Skeletal muscle satellite cell (primary cell): Measurements from ENCODE around the gene TMEM107.

ENCODE experiments used
- H3K27me3 ChIP-seq: 2 replicates; pipeline ENCODE4 v1.7.0; 2013; ENCODE audit warnings: low read length; ENCODE audit not compliant: control insufficient read depth, insufficient read depth
- H3K36me3 ChIP-seq: 2 replicates; pipeline ENCODE4 v1.7.0; 2013; ENCODE audit warnings: mild to moderate bottlenecking, control low read depth, low read length; ENCODE audit not compliant: insufficient read depth
- H3K4me1 ChIP-seq: 2 replicates; pipeline ENCODE4 v1.7.0; 2013; ENCODE audit warnings: low read length; ENCODE audit not compliant: control insufficient read depth, insufficient read depth
- H3K4me2 ChIP-seq: 2 replicates; pipeline ENCODE4 v1.7.0; 2013; ENCODE audit warnings: mild to moderate bottlenecking, low read length
- H3K4me3 ChIP-seq: 2 replicates; pipeline ENCODE4 v1.7.0; 2013; ENCODE audit warnings: low read length
- H3K9ac ChIP-seq: 2 replicates; pipeline ENCODE4 v1.7.0; 2013; ENCODE audit warnings: mild to moderate bottlenecking, low read depth, low read length, moderate library complexity
- H3K9me3 ChIP-seq: replicated peaks from 2 replicates; pipeline ENCODE4 v1.7.0; 2013; ENCODE audit warnings: mild to moderate bottlenecking, control low read depth, low read length

The TMEM107 gene

DNA sequence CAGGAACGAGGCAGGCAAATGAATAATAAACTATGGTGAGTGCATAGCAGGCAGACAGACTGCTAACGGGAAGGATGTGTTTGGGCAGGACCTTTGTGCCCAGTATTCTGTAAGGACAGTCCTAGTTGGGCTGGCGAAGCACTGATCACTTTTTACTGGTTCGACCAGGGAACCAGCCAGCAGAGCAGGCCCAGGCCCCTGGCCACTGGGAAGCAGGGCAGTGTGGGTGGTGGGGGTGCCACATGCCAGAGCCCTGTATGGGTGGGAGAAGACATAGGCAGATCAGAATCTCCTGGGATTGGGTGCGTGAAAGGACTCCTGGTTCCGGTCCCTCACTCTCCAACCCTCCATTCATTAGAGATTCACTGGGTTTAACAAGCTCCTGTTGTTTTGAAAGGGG lies 9.4 kb downstream of the TMEM107 start:
- Histone ChIP-seq H3K9ac (no peak overlapping the region), H3K9me3 (no peaks in the 10 kb centered on the region), H3K36me3 (no peaks in the 10 kb centered on the region), H3K4me2 (no peak overlapping the region), H3K27me3 (no peaks in the 10 kb centered on the region), H3K4me1 (peaks cover 29% of the 10 kb centered on the region), H3K4me3 (no peak overlapping the region)

GRCh38 chr17:8164815-8165131 lies 11.4 kb downstream of the TMEM107 start:
- Histone ChIP-seq H3K27me3 (no peaks in the 10 kb centered on the region), H3K4me3 (peak overlapping the region; percentile 10), H3K9me3 (no peaks in the 10 kb centered on the region), H3K4me1 (peaks cover 41% of the 10 kb centered on the region), H3K36me3 (peaks cover 11% of the 10 kb centered on the region), H3K4me2 (peak overlapping the region; percentile 67), H3K9ac (peak overlapping the region; percentile 100)

DNA sequence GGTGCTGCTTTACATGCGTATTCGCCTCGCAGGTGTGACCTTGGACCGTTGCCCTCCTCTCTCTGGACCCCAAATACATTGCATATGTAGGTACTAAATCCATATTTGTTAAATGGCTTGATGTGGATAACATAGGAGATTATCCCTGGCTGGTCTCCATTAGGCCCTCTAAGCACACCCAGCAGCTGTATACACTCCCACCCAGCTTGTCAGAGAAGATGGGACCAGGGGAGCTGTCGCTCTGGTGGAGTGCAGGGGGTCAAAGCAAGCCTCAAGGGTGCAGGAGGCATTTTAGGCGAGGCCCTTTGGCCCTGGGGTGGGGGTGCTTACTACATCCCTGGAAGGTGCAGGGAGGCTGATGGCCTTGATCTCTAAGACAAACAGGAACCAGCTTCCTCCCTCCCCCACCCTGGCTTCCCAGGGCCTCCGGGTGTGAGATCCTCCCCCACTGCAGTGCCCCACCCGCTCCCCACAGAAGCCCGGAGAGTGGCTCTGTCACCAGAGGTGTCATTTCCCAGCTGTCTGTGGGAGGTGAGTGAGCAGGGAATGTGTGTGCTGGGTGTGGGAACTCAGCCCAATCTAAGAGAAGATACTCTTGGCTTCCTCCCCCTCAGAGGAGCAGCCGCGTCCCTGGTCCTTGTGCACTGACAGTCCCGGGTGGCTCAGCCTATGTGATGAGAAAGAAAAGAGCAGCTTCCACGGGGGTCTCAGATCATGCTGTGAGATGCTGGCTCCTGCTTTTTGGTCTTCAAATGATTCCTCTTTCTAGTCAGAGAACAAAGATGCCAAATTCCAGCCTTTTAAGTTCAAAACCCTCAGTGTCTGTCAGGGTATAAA lies 12.0 kb downstream of the TMEM107 start:
- Histone ChIP-seq H3K4me3 (peak overlapping the region; percentile 10), H3K4me1 (peaks cover 41% of the 10 kb centered on the region), H3K27me3 (no peaks in the 10 kb centered on the region), H3K9me3 (no peaks in the 10 kb centered on the region), H3K36me3 (peaks cover 17% of the 10 kb centered on the region), H3K9ac (peak overlapping the region; percentile 100), H3K4me2 (peak overlapping the region; percentile 67)

- no peaks in the 10 kb centered on the region for H3K27me3 ChIP-seq
- H3K4me2 ChIP-seq: peak overlapping the region; percentile 88
- peak overlapping the region; percentile 99 for H3K4me3 ChIP-seq
- H3K9ac ChIP-seq: peak overlapping the region; percentile 100
- H3K36me3 ChIP-seq: peaks cover 20% of the 10 kb centered on the region
- peaks cover 45% of the 10 kb centered on the region for H3K4me1 ChIP-seq
- no peaks in the 10 kb centered on the region for H3K9me3 ChIP-seq
Measured at GRCh38 chr17:8162997-8163977, 12.9 kb downstream of the TMEM107 start.

DNA sequence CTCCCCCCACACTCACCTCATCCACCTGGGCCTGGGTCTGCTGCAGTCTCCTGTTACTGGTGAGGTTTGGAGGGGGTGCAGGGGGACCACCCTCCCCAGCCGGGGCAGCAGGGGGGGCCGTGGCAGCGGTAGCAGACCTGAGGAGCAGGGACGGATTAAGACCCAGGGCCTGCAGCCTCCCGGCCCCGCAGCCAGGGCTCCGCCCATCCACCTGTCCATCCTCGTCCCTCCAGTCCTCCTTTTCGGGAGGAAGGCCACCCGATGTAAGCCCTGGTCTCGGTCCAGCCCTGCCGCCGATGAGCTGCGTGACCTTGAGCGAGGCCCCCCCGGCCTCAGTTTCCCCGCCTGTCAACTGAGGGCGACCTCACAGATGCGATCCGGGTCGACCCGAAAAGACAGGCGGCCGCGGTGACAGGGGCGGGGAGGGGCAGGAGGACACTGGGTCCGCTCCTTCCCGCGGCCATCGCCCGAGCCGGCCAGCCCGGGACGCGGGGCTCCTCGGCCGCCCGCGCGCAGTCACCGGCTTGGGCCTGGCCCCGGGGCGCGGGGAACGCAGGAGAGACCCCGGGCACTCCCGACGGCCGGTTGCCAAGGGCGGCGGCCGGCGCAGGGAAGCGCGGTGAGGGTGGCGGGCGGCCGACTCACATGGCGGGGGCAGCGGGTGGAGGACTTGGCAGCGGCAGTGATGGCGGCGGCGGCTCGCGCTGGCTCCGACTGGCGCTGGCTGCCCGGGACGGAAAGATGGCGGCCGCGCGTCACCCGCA lies 13.8 kb downstream of the TMEM107 start, which contains the start of gene VAMP2:
VAMP2 (minus strand) TSS at position 716 of the 764 bp plus-strand sequence; CDS start at position 647, 69 bp downstream.
- Histone ChIP-seq H3K36me3 (peaks cover 20% of the 10 kb centered on the region), H3K4me1 (peaks cover 45% of the 10 kb centered on the region), H3K4me3 (peak within 1 kb of the TSS; percentile 99), H3K9ac (peak within 1 kb of the TSS; percentile 100), H3K27me3 (no peaks in the 10 kb centered on the region), H3K9me3 (no peaks in the 10 kb centered on the region), H3K4me2 (peak within 1 kb of the TSS; percentile 99)

DNA sequence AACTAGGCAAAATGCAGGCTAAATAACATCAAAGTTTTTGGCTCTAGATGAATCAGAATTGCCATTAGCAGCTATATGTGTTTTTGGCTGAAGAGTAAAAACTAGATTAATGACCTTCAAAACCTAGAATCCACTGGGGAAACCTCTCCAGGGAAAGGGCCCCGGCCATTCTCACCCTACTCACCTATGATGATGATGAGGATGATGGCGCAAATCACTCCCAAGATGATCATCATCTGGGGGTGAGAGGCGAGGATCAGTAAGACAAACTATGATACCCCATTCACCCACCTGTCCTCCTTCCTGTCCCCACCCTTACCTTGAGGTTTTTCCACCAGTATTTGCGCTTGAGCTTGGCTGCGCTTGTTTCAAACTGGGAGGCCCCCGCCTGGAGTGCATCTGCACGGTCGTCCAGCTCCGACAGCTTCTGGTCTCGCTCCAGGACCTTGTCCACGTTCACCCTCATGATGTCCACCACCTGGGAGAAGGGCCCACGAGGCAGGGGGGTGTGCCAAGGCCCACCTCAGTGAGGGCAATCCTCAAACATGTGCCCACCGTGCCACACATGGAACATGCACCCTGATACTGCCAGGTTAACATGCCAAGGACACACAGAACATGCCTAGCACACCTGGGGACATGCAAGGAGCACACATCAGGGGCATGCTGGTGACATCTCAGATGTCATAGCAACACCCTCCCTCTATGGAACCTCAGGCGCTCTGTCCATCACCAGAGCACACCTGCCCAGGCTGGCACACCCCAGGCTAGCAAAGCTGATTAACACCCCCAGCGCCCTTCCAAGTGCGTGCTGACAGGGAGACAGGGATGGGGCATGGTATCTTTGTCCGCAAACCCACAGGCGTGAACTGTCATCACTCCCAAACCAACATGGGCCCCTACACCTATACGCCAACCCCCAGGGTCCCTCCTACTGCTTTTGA lies 14.6 kb downstream of the TMEM107 start:
- Histone ChIP-seq H3K27me3 (no peaks in the 10 kb centered on the region), H3K9me3 (no peaks in the 10 kb centered on the region), H3K9ac (peak overlapping the region; percentile 100), H3K36me3 (peaks cover 20% of the 10 kb centered on the region), H3K4me3 (peak overlapping the region; percentile 99), H3K4me1 (peaks cover 51% of the 10 kb centered on the region), H3K4me2 (peak overlapping the region; percentile 99)

DNA sequence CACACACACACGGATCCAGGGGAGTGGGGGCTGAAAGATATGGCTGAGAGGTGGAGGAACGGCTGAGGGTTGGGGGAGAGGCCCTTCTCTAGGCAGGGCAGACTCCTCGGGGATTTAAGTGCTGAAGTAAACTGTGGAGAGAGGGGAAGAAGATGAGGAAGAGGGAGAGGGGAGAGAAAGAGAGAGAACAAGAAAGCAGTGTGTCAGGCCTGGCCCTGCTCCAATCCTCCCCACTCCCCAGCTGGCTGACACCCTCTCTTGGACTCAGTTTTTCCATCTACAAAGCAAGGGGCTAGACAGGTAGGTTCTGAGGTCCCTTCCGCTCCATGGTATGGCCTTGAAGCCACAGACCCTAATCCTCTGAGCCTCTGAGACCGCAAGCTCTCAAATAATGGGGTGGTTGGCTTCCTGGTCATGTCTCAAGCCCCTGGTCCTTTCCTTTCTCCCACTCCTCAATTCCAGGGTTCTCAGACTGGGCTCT lies 15.4 kb downstream of the TMEM107 start:
- H3K27me3 ChIP-seq: no peaks in the 10 kb centered on the region
- H3K4me1 ChIP-seq: peaks cover 44% of the 10 kb centered on the region
- peak overlapping the region; percentile 100 for H3K9ac ChIP-seq
- peak overlapping the region; percentile 11 for H3K4me3 ChIP-seq
- no peaks in the 10 kb centered on the region for H3K9me3 ChIP-seq
- H3K36me3 ChIP-seq: peaks cover 23% of the 10 kb centered on the region
- peak overlapping the region; percentile 99 for H3K4me2 ChIP-seq

GRCh38 chr17:8160224-8160577 lies 16.0 kb downstream of the TMEM107 start:
- Histone ChIP-seq H3K4me1 (peaks cover 46% of the 10 kb centered on the region), H3K9me3 (no peaks in the 10 kb centered on the region), H3K27me3 (no peaks in the 10 kb centered on the region), H3K9ac (no peak overlapping the region), H3K36me3 (peaks cover 26% of the 10 kb centered on the region), H3K4me2 (peak overlapping the region; percentile 99), H3K4me3 (no peak overlapping the region)

DNA sequence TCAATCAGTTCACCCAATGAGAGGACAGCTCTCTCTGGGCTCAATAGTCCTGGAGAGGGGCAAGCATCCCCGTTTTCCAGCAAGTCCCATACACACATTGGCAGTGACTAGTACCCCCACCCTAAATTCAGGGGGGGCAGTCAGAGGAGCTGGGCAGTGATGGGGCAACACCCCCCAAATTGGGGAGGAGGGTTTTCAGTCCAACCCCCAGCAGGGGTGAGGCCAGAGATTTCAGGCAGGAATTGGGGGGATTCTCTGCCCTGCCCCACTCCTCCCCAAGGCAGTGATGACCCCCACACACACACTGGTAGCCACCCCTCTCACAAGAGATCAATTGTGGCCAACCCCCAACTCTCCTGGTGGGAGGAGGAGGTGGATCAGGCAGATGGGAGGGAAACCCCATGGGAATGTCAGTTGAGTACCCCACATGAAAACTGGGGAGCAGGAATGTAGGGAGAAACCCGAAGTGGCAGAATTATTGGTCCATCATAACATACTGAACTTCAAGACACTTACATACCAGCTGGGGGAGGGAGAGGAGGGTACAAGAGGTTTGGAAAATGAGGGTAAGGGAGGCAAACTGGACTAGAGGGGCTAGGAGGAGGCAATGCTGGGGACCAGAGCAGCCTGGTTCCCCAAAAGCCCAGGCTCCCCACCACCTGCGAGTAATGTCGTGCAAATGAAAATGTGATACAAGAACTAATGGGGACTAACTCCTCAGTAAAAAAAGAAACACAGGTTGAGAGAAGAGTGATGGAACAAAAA lies 16.5 kb downstream of the TMEM107 start:
- Histone ChIP-seq H3K4me3 (no peak overlapping the region), H3K9me3 (no peaks in the 10 kb centered on the region), H3K36me3 (peaks cover 26% of the 10 kb centered on the region), H3K27me3 (no peaks in the 10 kb centered on the region), H3K4me2 (no peak overlapping the region), H3K4me1 (peaks cover 48% of the 10 kb centered on the region), H3K9ac (no peak overlapping the region)

GRCh38 chr17:8159032-8159400 lies 17.2 kb downstream of the TMEM107 start:
- Histone ChIP-seq H3K27me3 (no peaks in the 10 kb centered on the region), H3K9me3 (no peaks in the 10 kb centered on the region), H3K36me3 (peaks cover 26% of the 10 kb centered on the region), H3K4me2 (no peak overlapping the region), H3K4me3 (no peak overlapping the region), H3K9ac (no peak overlapping the region), H3K4me1 (peaks cover 45% of the 10 kb centered on the region)
